A673 (cell line): ENCODE data around the gene IFT25. TPM values are rescaled to one million over a fixed set of nuclear protein-coding genes. Genes with fewer than 3 reads are reported as not detected.

Source experiments
- BruUV-seq: library from RNA; stranded (reverse); fragments of 400-500 nt; replicated peaks from 2 replicates; lab custom pipeline; 2021; lab: Mats Ljungman, UMichigan
- CTCF ChIA-PET: fragments of 300-600 bp; sonication (Branson Sonifier 250); formaldehyde crosslinking; loops from one replicate; lab custom pipeline; 2022; ENCODE audit warnings: antibody characterized with exemption; lab: Charles Lee
- POLR2A ChIA-PET: fragments of 300-600 bp; sonication (Branson Sonifier 250); formaldehyde crosslinking; loops from one replicate; lab custom pipeline; 2022; ENCODE audit warnings: antibody characterized with exemption; ENCODE audit not compliant: low non-redundant PET; lab: Charles Lee
- DNase-seq: peaks from one replicate; pipeline ENCODE4 v3.0.0-alpha.2; 2015; ENCODE audit warnings: low spot score
- H3K27ac ChIP-seq: fragments of 200-600 bp; sonication (generic); 2 replicates; pipeline ENCODE4 v1.5.1; 2016; ENCODE audit warnings: mixed run types, low read depth, mild to moderate bottlenecking, mixed read lengths, antibody characterized with exemption, low read length; ENCODE audit not compliant: poor library complexity, severe bottlenecking
- H3K27me3 ChIP-seq: fragments of 200-600 bp; sonication (generic); replicated peaks from 2 replicates; pipeline ENCODE4 v1.6.1; 2017; ENCODE audit warnings: mixed run types, low read depth, mild to moderate bottlenecking, mixed read lengths, antibody characterized with exemption, low read length; ENCODE audit not compliant: insufficient read depth, poor library complexity
- H3K36me3 ChIP-seq: fragments of 200-600 bp; sonication (generic); 2 replicates; pipeline ENCODE4 v1.6.1; 2016; ENCODE audit warnings: mixed run types, mild to moderate bottlenecking, mixed read lengths, antibody characterized with exemption, low read length; ENCODE audit not compliant: insufficient read depth, poor library complexity, severe bottlenecking
- H3K4me1 ChIP-seq: fragments of 200-600 bp; sonication (generic); 2 replicates; pipeline ENCODE4 v1.6.1; 2017; ENCODE audit warnings: mixed run types, mild to moderate bottlenecking, mixed read lengths, antibody characterized with exemption, low read length; ENCODE audit not compliant: insufficient read depth, poor library complexity, severe bottlenecking
- H3K4me3 ChIP-seq: fragments of 200-600 bp; sonication (generic); 2 replicates; pipeline ENCODE4 v1.5.1; 2016; ENCODE audit warnings: low read depth, mixed run types, mild to moderate bottlenecking, mixed read lengths, low read length; ENCODE audit not compliant: poor library complexity, severe bottlenecking
- H3K9me3 ChIP-seq: fragments of 200-600 bp; sonication (generic); 2 replicates; pipeline ENCODE4 v1.6.1; 2016; ENCODE audit warnings: mixed run types, low read depth, mild to moderate bottlenecking, mixed read lengths, antibody characterized with exemption, low read length; ENCODE audit not compliant: poor library complexity, severe bottlenecking
- CTCF ChIP-seq: fragments of 300-800, 200-600 bp; sonication (generic); conservative IDR thresholded peaks from 2 replicates; pipeline ENCODE4 v1.5.1; 2017; ENCODE audit warnings: low read depth, mild to moderate bottlenecking, antibody characterized with exemption, low read length, moderate library complexity, mixed read lengths
- EZH2 ChIP-seq: fragments of 200-600 bp; sonication (generic); IDR thresholded peaks from 2 replicates; pipeline ENCODE4 v1.6.1; 2017; ENCODE audit warnings: borderline replicate concordance, low read depth, mild to moderate bottlenecking, mixed read lengths, antibody characterized with exemption, low read length; ENCODE audit not compliant: poor library complexity, severe bottlenecking
- intact Hi-C: fragments of 100-400 bp; cut with micrococcal nuclease; formaldehyde crosslinking; loops from one replicate; pipeline ENCODE4 v1.10.0; 2022; ENCODE audit not compliant: unreplicated experiment
- total RNA-seq: library from RNA; stranded (reverse); gene quantifications from 2 replicates; pipeline ENCODE4 v1.2.3, GENCODE V29; 2021

IFT25 gene
- total RNA-seq, 1 experiment from 2014 or later, result 41.0 TPM

- POLR2A ChIA-PET, result no interaction called here
- no peak for DNase-seq
- H3K9me3 ChIP-seq, result no peaks in the 10 kb centered on the region
- H3K36me3 ChIP-seq, result no peaks in the 10 kb centered on the region
- peak overlapping the region; percentile 63 for H3K4me3 ChIP-seq
- H3K27me3 ChIP-seq, result no peaks in the 10 kb centered on the region
- H3K27ac ChIP-seq, result peak overlapping the region; percentile 78
- intact Hi-C loops, result loop anchor here (5.0 kb wide), 1 partner anchor 68 kb away; no protein-coding TSS in a partner anchor
- no peak for TF ChIP-seq CTCF
- TF ChIP-seq EZH2, result no peak
- peaks cover 4% of the 10 kb centered on the region for H3K4me1 ChIP-seq
- CTCF ChIA-PET, result interaction anchor here (1.1 kb wide), 1 partner anchor 67 kb away, joined by 4 read pairs; no protein-coding TSS in a partner anchor
- BruUV-seq, result no TSS peak
Observed at GRCh38 chr1:53945183-53945432, 391 bp downstream of the IFT25 start.

GRCh38 chr1:53944469-53945182, 873 bp downstream of the IFT25 start:
- Histone ChIP-seq H3K4me3 (peak overlapping the region; percentile 63), H3K27ac (peak overlapping the region; percentile 78), H3K27me3 (no peaks in the 10 kb centered on the region), H3K9me3 (no peaks in the 10 kb centered on the region), H3K36me3 (peaks cover 4% of the 10 kb centered on the region), H3K4me1 (peaks cover 4% of the 10 kb centered on the region)
- DNase-seq, result no peak
- POLR2A ChIA-PET, result no interaction called here
- intact Hi-C loops, result loop anchor here (5.0 kb wide), 1 partner anchor 67 kb away; no protein-coding TSS in a partner anchor
- no peak for TF ChIP-seq CTCF
- TF ChIP-seq EZH2, result no peak
- CTCF ChIA-PET, result interaction anchor here (1.1 kb wide), 1 partner anchor 66 kb away, joined by 4 read pairs; no protein-coding TSS in a partner anchor
- no TSS peak for BruUV-seq

GRCh38 chr1:53943490-53944043, 1.9 kb downstream of the IFT25 start:
- H3K4me3 ChIP-seq, result no peak overlapping the region
- ChIA-PET CTCF (no interaction called here), POLR2A (no interaction called here)
- H3K4me1 ChIP-seq, result peaks cover 4% of the 10 kb centered on the region
- no peaks in the 10 kb centered on the region for H3K9me3 ChIP-seq
- no peaks in the 10 kb centered on the region for H3K27me3 ChIP-seq
- intact Hi-C loops, result no loop called here
- BruUV-seq, result no TSS peak
- TF ChIP-seq CTCF (no peak), EZH2 (no peak)
- no peak for DNase-seq
- peaks cover 4% of the 10 kb centered on the region for H3K36me3 ChIP-seq
- H3K27ac ChIP-seq, result no peak overlapping the region
